ENCODE measurements around the gene PEX3. TPM values are rescaled to one million over a fixed set of nuclear protein-coding genes. Genes with fewer than 3 reads are reported as not detected.

PEX3 gene, protein sequence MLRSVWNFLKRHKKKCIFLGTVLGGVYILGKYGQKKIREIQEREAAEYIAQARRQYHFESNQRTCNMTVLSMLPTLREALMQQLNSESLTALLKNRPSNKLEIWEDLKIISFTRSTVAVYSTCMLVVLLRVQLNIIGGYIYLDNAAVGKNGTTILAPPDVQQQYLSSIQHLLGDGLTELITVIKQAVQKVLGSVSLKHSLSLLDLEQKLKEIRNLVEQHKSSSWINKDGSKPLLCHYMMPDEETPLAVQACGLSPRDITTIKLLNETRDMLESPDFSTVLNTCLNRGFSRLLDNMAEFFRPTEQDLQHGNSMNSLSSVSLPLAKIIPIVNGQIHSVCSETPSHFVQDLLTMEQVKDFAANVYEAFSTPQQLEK
- total RNA-seq (2022; extraction: Qiagen RNA extraction; ENCODE audit: low read depth): 7.4 to 13.9 TPM (median 12.8 TPM) in 5 replicates

DNA sequence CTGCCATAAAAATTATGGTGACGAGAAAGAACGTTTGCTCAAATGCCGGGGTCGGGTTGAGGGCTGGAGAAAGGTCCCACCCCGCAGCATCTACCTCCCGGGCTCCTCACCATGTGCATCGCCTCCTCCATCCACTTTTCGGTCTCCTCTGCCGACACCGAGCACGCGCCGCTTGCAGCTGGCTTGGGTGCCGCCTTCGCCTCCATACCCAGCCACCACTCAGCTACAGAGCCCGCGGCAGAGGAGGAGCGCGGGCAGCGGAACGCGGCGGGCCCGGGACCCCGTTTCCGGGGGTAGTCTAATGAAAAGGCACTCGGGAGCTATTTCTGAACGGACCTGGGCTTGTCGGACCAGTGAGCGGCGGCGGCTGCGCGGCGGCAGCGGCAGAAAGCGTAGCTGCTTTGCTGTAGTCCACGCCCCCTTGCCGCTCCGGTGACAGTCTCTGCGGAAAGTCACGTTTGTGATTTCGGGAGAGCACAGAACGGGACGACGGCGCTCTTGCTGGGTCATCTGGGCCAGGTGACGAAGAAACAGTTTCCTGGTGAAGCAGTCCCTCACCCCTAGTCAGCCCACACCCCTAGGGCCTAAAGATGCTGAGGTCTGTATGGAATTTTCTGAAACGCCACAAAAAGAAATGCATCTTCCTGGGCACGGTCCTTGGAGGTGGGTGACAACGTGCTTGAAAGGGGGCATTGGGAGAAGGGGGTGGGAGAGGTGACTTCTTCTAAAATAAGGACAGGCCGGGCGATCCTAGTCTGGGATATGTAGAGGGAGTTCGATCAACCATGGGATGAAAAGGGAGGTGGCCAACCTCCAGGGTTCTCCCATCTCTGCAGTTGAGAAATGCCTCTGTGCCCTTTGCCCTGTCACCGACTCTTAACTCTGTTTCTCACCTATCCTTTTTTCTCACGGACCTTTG is at the start of gene PEX3, which contains the start of gene ADAT2:
Gene PEX3 (plus strand): TSS at position 353 of the 919 bp plus-strand sequence. CDS start 238 bp downstream, at position 591.
Gene ADAT2 (minus strand): TSS at position 243 of the 919 bp plus-strand sequence. CDS start 37 bp downstream, at position 206.

GRCh38 chr6:143510991-143511891 is 60.6 kb downstream of the PEX3 start, which contains the start of gene FUCA2:
FUCA2 (minus strand) TSS chr6:143511720; CDS start chr6:143511634, 86 bp downstream.

Other genes with a start within 250 kb of the PEX3 start
- 2.7 to 4.3 TPM (median 4.1 TPM) in 5 replicates for gene ADAT2, start 110 bp upstream of the PEX3 start, total RNA-seq (2022; extraction: Qiagen RNA extraction; ENCODE audit: low read depth)
- gene FUCA2, start 60.9 kb downstream of the PEX3 start, total RNA-seq (2022; extraction: Qiagen RNA extraction; ENCODE audit: low read depth): 50.4 to 58.2 TPM (median 56.5 TPM) in 5 replicates
- gene PHACTR2, start 227.2 kb downstream of the PEX3 start, total RNA-seq (2022; extraction: Qiagen RNA extraction; ENCODE audit: low read depth): 3.8 to 4.8 TPM (median 4.1 TPM) in 5 replicates

Data from A549 treated with GW870086 at 1 μM for 4 hours (cell line).